H1 (cell line): ENCODE results near the gene NR3C1. TPM values are rescaled to one million over a fixed set of nuclear protein-coding genes. Genes with fewer than 3 reads are reported as not detected.

Experiments
- CTCF ChIA-PET: fragments of 300-600 bp; sonication (Branson Sonifier 250); formaldehyde crosslinking; loops from one replicate; lab custom pipeline; 2021; ENCODE audit not compliant: partially characterized antibody; lab: Charles Lee
- POLR2A ChIA-PET: fragments of 300-600 bp; sonication (Branson Sonifier 250); formaldehyde crosslinking; loops from one replicate; lab custom pipeline; 2021; ENCODE audit warnings: inconsistent platforms; ENCODE audit not compliant: partially characterized antibody; lab: Charles Lee
- DNase-seq, 2 experiments: peaks; one replicate each; pipeline versions ENCODE4 v3.0.0 to v3.0.0-alpha.2; 2010 to 2022; ENCODE audit warnings: low spot score in 2 of 2, low read depth in 1 of 2, mixed read lengths in 1 of 2
- FAIRE-seq: peaks from 2 replicates; lab custom pipeline; 2011; peaks lifted over from hg19 to GRCh38; lab: Jason Lieb, UNC
- H2AFZ ChIP-seq: 2 replicates; pipeline ENCODE4 v1.8.1; 2012; ENCODE audit warnings: low read length, inconsistent platforms
- H2AK5ac ChIP-seq: 2 replicates; pipeline ENCODE4 v1.6.1; 2013; ENCODE audit warnings: low read depth, low read length
- H2BK120ac ChIP-seq: replicated peaks from 2 replicates; pipeline ENCODE3; 2013; ENCODE audit warnings: low read depth, low read length, inconsistent platforms
- H2BK12ac ChIP-seq: 2 replicates; pipeline ENCODE4 v1.6.1; 2013; ENCODE audit warnings: low read depth, low read length
- H2BK15ac ChIP-seq: 2 replicates; pipeline ENCODE4 v1.6.1; 2013; ENCODE audit warnings: low read length
- H2BK20ac ChIP-seq: 2 replicates; pipeline ENCODE4 v1.6.1; 2013; ENCODE audit warnings: low read length
- H2BK5ac ChIP-seq: 2 replicates; pipeline ENCODE4 v1.6.1; 2013; ENCODE audit warnings: low read depth, low read length
- H3K14ac ChIP-seq: 2 replicates; pipeline ENCODE4 v1.6.1; 2013; ENCODE audit warnings: inconsistent platforms; ENCODE audit not compliant: insufficient read length
- H3K18ac ChIP-seq: 2 replicates; pipeline ENCODE4 v1.6.1; 2013; ENCODE audit warnings: low read length; ENCODE audit errors: extremely low read depth
- H3K23ac ChIP-seq: 2 replicates; pipeline ENCODE4 v1.6.1; 2013; ENCODE audit warnings: inconsistent platforms; ENCODE audit not compliant: insufficient read length
- H3K23me2 ChIP-seq: 2 replicates; pipeline ENCODE4 v1.6.1; 2013; ENCODE audit warnings: low read depth, low read length
- H3K27ac ChIP-seq: 2 replicates; pipeline ENCODE4 v1.6.1; 2011; ENCODE audit warnings: low read depth, low read length, inconsistent platforms
- H3K27me3 ChIP-seq, 4 experiments: replicated peaks in 1 of 4; 1 replicate in 1 of 4; 2 replicates in 3 of 4; pipeline versions ENCODE4 v1.6.1 to v1.8.1; 2011 to 2013; ENCODE audit warnings: low read length in 3 of 4, mild to moderate bottlenecking in 3 of 4, inconsistent platforms in 2 of 4, mixed read lengths in 2 of 4, moderate library complexity in 1 of 4; ENCODE audit not compliant: control insufficient read depth in 3 of 4, insufficient read depth in 3 of 4; ENCODE audit errors: extremely low read depth in 1 of 4
- H3K36me3 ChIP-seq, 4 experiments: 2 replicates each; pipeline versions ENCODE4 v1.6.1 to v1.8.1; 2011 to 2013; ENCODE audit warnings: mild to moderate bottlenecking in 4 of 4, low read length in 3 of 4, moderate library complexity in 2 of 4, control low read depth in 1 of 4, inconsistent platforms in 1 of 4; ENCODE audit not compliant: insufficient read depth in 4 of 4, control insufficient read depth in 2 of 4
- H3K4ac ChIP-seq: replicated peaks from 2 replicates; pipeline ENCODE3; 2013; ENCODE audit warnings: low read length, low read depth, mixed read lengths, inconsistent platforms; ENCODE audit not compliant: insufficient read length
- H3K4me1 ChIP-seq, 4 experiments: replicated peaks in 1 of 4; 1 replicate in 1 of 4; 2 replicates in 3 of 4; pipeline versions ENCODE4 v1.6.1 to v1.8.1; 2011 to 2013; ENCODE audit warnings: low read length in 3 of 4, inconsistent platforms in 2 of 4, mixed read lengths in 1 of 4; ENCODE audit not compliant: insufficient read depth in 4 of 4, control insufficient read depth in 3 of 4
- H3K4me2 ChIP-seq, 2 experiments: 2 replicates each; pipeline versions ENCODE4 v1.6.1 to v1.8.1; 2011 to 2013; ENCODE audit warnings: low read depth in 2 of 2, low read length in 2 of 2, control low read depth in 1 of 2, inconsistent platforms in 1 of 2, mild to moderate bottlenecking in 1 of 2; ENCODE audit not compliant: insufficient read depth in 1 of 2
- H3K4me3 ChIP-seq, 4 experiments: fragments of 200-600, 300-600 bp in 1 of 4; sonication (generic), shearing (Covaris generic), sonication (Bioruptor Twin) in 1 of 4; 2 replicates each; pipeline versions ENCODE4 v1.5.1 to v1.8.1; 2011 to 2016; ENCODE audit warnings: low read length in 4 of 4, low read depth in 3 of 4, control low read depth in 2 of 4, inconsistent platforms in 2 of 4, mild to moderate bottlenecking in 2 of 4, mixed read lengths in 1 of 4, moderate library complexity in 1 of 4; ENCODE audit not compliant: insufficient read depth in 2 of 4; ENCODE audit errors: extremely low read depth in 1 of 4
- H3K56ac ChIP-seq: replicated peaks from 2 replicates; pipeline ENCODE3; 2013; ENCODE audit warnings: low read depth, mild to moderate bottlenecking, mixed read lengths, low read length, inconsistent platforms; ENCODE audit not compliant: insufficient read length
- H3K79me1 ChIP-seq: 2 replicates; pipeline ENCODE4 v1.6.1; 2013; ENCODE audit warnings: low read depth, low read length, control low read depth
- H3K79me2 ChIP-seq, 2 experiments: 2 replicates each; pipeline versions ENCODE4 v1.6.1 to v1.8.1; 2012 to 2013; ENCODE audit warnings: low read length in 2 of 2, mild to moderate bottlenecking in 2 of 2, inconsistent platforms in 1 of 2; ENCODE audit not compliant: insufficient read depth in 2 of 2, control insufficient read depth in 1 of 2
- H3K9ac ChIP-seq, 4 experiments: replicated peaks in 1 of 4; 1 replicate in 1 of 4; 2 replicates in 3 of 4; pipeline versions ENCODE4 v1.6.1 to v1.8.1; 2011 to 2013; ENCODE audit warnings: low read depth in 3 of 4, low read length in 3 of 4, control low read depth in 2 of 4, mild to moderate bottlenecking in 2 of 4, moderate library complexity in 2 of 4, inconsistent platforms in 1 of 4; ENCODE audit errors: extremely low read depth in 1 of 4
- H3K9me3 ChIP-seq, 2 experiments: 2 replicates each; pipeline versions ENCODE4 v1.6.1 to v1.8.1; 2012 to 2013; ENCODE audit warnings: mild to moderate bottlenecking in 2 of 2, moderate library complexity in 2 of 2, control low read depth in 1 of 2, inconsistent platforms in 1 of 2, low read depth in 1 of 2, low read length in 1 of 2, mixed read lengths in 1 of 2; ENCODE audit not compliant: insufficient read depth in 2 of 2
- H4K20me1 ChIP-seq, 2 experiments: replicated peaks in 1 of 2; 2 replicates each; pipeline versions ENCODE3 to v1.8.1; 2011 to 2013; ENCODE audit warnings: inconsistent platforms in 2 of 2, low read length in 2 of 2, mild to moderate bottlenecking in 1 of 2; ENCODE audit not compliant: insufficient read depth in 2 of 2, control insufficient read depth in 1 of 2
- H4K5ac ChIP-seq: 2 replicates; pipeline ENCODE4 v1.6.1; 2013; ENCODE audit warnings: low read length, low read depth, mixed read lengths, inconsistent platforms; ENCODE audit not compliant: insufficient read length
- H4K8ac ChIP-seq: 2 replicates; pipeline ENCODE4 v1.8.0; 2013; ENCODE audit warnings: mild to moderate bottlenecking, moderate library complexity, low read length, inconsistent platforms; ENCODE audit not compliant: insufficient read depth; ENCODE audit errors: extremely low read depth
- H4K91ac ChIP-seq: replicated peaks from 2 replicates; pipeline ENCODE3; 2013; ENCODE audit warnings: low read length, mixed read lengths, inconsistent platforms; ENCODE audit not compliant: insufficient read length
- WGBS, 2 experiments: shearing (Covaris generic) in 1 of 2; methylation state at CpG; one replicate each; pipeline versions ENCODE4 v1.1.6 to v1.1.7; 2013 to 2015; ENCODE audit warnings: low lambda C conversion rate in 2 of 2, mixed read lengths in 2 of 2, inconsistent platforms in 1 of 2, low coverage in 1 of 2, missing lambda C conversion rate in 1 of 2; ENCODE audit not compliant: insufficient replicate concordance in 2 of 2, insufficient coverage in 1 of 2, insufficient read length in 1 of 2; ENCODE audit errors: extremely low coverage in 1 of 2, missing lambda C conversion rate in 1 of 2; 5-methylcytosine and 5-hydroxymethylcytosine counted together
- polyA plus RNA-seq, 7 experiments: library from polyadenylated mRNA; depleted of rRNA in 3 of 7; stranded (reverse) in 5 of 7; unstranded in 2 of 7; fragments of >200 nt in 5 of 7; fragments of 200-250 nt in 2 of 7; gene quantifications; 1 replicate in 5 of 7; 2 replicates in 1 of 7; 4 replicates in 1 of 7; pipeline versions ENCODE4 v1.2.1 to v1.2.3, GENCODE V29; 2011 to 2013; ENCODE audit warnings: missing spikeins in 2 of 7, mixed read lengths in 2 of 7
- total RNA-seq: library from RNA; stranded (reverse); fragmentation: NEBNext Ultra II Directional; extraction: Animal tissue kit (Norgen Biotek cat#: 25700); gene quantifications from 2 replicates; pipeline ENCODE4 v1.2.1, GENCODE V29; 2021

The NR3C1 gene
- total and polyA plus RNA-seq, 2 of the 8 experiments (the other 6 are each of a cell fraction or from before 2014, with no cell fraction given): 1.7 to 5.4 TPM

DNA sequence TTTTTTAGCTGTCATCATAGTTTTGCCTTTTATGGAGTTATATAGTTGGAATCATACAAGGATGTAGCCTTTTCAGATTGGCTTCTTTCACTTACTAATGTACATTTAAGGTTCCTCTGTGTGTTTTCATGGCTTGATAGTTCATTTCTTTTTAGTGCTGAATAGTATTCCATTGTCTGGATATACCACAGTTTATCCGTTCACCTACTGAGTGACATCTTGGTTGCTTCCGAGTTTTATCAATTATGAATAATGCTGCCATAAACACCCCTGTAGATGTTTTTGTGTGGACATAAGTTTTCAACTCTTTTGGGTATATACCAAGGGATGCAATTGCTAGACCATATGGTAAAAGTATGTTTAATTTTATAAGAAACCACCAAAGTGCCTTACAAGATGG, 136.3 kb downstream of the NR3C1 start:
- no peak overlapping the region for H3K4ac ChIP-seq
- WGBS, 2 experiments: 95% methylated on average over 2 of the region's 2 CpGs; no CpG with 5 or more reads in 1 of the 2 experiments
- H3K4me1 ChIP-seq: no peaks in the 10 kb centered on the region
- H3K14ac ChIP-seq: no peak overlapping the region
- H2BK120ac ChIP-seq: no peak overlapping the region
- H3K4me3 ChIP-seq: no peak overlapping the region
- H2BK5ac ChIP-seq: no peak overlapping the region
- no peak overlapping the region for H4K8ac ChIP-seq
- H3K79me1 ChIP-seq: no peaks in the 10 kb centered on the region
- no peaks in the 10 kb centered on the region for H3K36me3 ChIP-seq
- peaks cover 0 to 2% of the 10 kb centered on the region in 2 experiments; a peak in 1 of 4 replicates for H3K9me3 ChIP-seq
- no peak overlapping the region for H2BK12ac ChIP-seq
- ChIA-PET POLR2A (no interaction called here), CTCF (no interaction called here)
- DNase-seq (no peak), FAIRE-seq (no peak)
- no peak overlapping the region for H2BK20ac ChIP-seq
- no peak overlapping the region for H3K27ac ChIP-seq
- no peak overlapping the region for H4K91ac ChIP-seq
- no peaks in the 10 kb centered on the region for H3K23me2 ChIP-seq
- no peak overlapping the region for H3K56ac ChIP-seq
- H3K23ac ChIP-seq: no peak overlapping the region
- H4K5ac ChIP-seq: no peak overlapping the region
- H3K9ac ChIP-seq: no peak overlapping the region
- no peak overlapping the region for H2AFZ ChIP-seq
- no peaks in the 10 kb centered on the region for H4K20me1 ChIP-seq
- no peak overlapping the region for H3K4me2 ChIP-seq
- no peaks in the 10 kb centered on the region for H3K79me2 ChIP-seq
- H3K27me3 ChIP-seq: peaks cover 0 to 1% (median 0%) of the 10 kb centered on the region in 4 experiments; a peak in 1 of 7 replicates
- no peak overlapping the region for H2AK5ac ChIP-seq
- no peak overlapping the region for H2BK15ac ChIP-seq
- H3K18ac ChIP-seq: no peak overlapping the region
